ENCODE data around the gene FRMD4A.

DNA sequence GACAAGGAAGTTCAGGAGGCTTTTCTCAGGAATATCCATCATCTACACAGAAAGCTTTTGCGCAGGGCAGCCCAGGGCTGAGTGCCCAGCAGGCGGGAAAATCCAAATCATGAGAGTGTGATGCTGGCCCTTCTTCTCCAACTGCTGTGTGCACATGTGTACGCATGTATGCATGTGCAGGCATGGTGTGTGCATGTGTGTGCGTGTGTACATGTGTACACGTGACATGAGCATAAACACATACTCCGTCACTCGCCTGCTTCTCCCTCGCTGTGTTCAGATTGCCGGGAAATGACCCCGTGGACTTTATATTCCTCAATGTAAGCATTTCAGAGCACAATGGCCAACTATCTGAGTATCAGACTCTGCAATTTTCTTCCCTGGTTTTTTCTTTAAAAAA lies 658.8 kb downstream of the FRMD4A start:
- TF ChIP-seq, protein P1, sequence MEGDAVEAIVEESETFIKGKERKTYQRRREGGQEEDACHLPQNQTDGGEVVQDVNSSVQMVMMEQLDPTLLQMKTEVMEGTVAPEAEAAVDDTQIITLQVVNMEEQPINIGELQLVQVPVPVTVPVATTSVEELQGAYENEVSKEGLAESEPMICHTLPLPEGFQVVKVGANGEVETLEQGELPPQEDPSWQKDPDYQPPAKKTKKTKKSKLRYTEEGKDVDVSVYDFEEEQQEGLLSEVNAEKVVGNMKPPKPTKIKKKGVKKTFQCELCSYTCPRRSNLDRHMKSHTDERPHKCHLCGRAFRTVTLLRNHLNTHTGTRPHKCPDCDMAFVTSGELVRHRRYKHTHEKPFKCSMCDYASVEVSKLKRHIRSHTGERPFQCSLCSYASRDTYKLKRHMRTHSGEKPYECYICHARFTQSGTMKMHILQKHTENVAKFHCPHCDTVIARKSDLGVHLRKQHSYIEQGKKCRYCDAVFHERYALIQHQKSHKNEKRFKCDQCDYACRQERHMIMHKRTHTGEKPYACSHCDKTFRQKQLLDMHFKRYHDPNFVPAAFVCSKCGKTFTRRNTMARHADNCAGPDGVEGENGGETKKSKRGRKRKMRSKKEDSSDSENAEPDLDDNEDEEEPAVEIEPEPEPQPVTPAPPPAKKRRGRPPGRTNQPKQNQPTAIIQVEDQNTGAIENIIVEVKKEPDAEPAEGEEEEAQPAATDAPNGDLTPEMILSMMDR (IDR thresholded peaks at IDR 0.05): no peak
- TF ChIP-seq EZH2 (IDR thresholded peaks at IDR 0.05) (no peak), EZH2phosphoT487 (IDR thresholded peaks at IDR 0.05) (no peak)

Data from neural progenitor cell (in vitro differentiated cells).